ENCODE data around the gene IMPA2.

IMPA2 gene

GRCh38 chr18:12009581-12010140, 28.4 kb downstream of the IMPA2 start:
- DNase-seq = no peak

GRCh38 chr18:12010187-12010802, 29.0 kb downstream of the IMPA2 start:
- DNase-seq = no peak

DNA sequence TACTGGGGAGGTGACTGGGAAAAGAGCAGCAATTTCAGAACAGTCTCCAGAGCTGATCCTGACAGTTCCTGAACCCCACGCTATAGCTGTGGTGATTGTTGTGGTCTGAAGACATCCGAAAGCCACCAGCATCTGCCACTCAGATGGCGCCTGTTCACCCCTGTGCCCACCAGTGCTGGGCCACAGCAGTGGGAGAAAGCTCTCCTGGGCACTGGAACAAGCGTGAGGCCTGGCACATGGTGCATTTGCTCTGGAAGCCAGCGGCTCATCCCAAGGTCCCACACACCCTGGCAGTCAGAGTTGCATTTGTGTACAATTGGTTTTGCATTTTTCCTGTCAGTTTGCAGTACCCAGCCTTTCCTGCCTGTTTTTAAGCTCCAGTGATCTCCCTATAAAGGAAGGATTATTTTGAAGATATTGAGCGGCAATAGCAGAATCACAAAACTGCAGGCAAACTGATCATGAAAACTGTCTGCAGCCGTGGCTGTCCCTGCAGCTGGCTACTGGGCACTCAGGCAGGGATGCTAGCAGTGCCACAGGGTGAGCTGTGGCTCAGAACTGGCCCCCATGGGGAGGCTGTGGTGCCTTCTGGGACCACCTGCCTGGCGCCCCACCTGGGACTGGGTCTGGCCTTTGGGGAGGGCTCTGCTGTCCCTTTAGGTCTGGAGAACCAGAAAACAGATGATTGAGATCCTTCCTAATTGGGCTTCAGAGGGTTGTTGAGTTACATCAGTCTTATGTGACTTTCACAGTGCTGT, 30.1 kb downstream of the IMPA2 start:
- no peak for DNase-seq

DNA sequence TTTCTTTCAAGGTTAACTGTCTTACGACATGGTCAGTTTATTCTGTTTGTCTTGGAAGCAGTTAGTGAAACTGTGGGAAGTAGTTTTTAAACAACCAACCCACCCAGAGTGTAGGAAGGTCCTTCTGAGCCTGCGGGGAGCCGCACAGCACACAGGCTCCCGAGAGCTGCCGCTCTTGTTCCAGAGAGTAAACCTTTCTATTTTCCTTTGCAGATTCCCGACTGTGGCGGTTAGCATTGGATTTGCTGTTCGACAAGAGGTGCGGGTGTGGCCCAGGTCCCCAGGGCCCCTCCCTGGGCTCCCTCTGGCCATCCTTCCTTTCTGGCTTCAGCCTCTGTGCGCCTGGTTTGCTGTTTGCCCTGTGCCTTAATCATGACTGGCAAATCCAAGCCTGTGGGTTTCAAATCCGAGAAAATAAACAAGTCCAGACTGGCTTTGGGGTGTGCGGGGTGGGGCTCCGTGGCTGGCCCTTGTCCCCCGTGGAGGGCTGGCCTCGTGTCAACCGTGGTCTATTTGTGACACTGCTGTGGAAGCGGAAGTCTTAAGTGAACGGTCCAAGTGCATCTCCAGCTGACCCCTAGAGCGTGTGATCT, 30.7 kb downstream of the IMPA2 start:
- no peak for DNase-seq

- no peak for DNase-seq
Observed at GRCh38 chr18:12012697-12013096, 31.4 kb downstream of the IMPA2 start.

DNA sequence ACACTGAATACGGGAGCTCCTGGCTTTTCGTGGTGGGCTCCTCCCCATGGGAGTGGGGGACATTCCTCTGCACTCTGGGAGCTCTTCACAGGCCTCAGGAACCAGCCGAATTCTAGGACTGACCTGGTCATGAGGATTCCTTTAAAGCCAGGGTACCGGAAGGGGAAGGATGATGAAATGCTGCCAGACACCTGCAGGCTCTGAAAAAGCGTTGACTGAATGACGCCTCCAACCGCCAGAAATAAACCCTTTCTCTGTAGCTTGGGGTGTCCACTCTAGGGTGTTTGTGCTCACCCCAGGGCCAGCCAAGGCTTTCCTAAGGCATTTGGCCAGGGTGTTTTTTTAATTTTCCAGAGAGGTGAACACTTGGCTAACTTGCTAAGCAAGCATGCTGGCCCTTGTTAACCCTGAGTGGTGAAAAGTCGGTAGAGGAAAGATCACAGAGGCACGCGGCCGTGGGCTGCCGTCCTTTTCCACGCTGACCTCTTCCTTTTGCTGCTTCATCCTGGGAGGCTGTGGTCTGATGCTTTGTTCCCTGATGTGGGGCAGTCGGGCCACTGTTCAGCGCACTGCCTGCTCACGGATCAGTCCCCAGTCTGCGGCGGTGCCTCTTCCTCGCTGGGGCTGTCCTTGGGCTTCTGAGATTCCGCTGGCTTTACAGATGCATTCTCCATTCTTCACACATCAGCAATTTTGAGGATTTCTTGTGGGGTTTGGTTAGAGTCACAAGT, 32.0 kb downstream of the IMPA2 start:
- DNase-seq = no peak

GRCh38 chr18:12014086-12014485, 32.8 kb downstream of the IMPA2 start:
- no peak for DNase-seq

DNA sequence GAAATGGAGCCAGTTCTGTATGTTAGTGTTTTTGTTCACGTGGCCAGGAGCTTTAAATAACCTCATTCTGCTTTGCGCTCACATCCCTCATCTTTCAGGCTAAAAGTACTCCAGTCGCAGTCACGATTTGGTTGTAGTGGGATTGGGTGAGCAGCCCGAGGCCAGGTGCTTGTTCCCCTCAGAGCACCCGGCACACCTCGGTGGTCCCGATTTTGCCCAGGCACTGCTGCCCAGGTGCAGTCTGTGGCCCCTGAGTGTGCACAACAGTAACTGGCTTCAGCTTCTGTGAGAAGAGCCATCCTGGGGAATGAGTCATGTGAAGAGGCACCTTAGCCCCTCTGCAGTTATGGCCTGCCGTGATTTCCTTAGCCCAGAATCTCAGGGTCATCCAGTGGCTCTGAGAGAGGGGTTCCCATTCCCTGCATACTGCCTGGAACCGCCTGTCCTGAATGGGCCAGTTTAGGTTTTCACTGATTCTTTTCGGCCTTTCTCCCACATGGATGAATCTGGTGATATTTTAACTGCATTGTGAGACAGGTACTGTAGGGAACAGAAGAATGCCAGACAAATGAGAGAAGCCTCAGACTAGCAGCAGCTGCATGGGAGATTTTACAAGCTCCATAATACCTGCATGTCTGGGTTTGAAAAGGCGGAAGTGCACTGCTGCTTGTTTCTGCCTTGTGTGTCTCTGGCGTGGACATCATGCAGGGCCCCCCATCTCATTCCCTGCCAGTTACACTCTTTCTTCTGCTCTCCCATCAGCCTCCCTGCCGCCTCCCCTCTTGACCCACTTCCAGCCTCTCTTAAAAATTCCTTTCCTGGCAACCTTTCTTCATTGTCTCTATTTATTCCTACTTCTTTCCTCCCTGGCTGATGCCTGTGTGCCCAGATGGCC, 33.5 kb downstream of the IMPA2 start:
- DNase-seq = no peak

DNA sequence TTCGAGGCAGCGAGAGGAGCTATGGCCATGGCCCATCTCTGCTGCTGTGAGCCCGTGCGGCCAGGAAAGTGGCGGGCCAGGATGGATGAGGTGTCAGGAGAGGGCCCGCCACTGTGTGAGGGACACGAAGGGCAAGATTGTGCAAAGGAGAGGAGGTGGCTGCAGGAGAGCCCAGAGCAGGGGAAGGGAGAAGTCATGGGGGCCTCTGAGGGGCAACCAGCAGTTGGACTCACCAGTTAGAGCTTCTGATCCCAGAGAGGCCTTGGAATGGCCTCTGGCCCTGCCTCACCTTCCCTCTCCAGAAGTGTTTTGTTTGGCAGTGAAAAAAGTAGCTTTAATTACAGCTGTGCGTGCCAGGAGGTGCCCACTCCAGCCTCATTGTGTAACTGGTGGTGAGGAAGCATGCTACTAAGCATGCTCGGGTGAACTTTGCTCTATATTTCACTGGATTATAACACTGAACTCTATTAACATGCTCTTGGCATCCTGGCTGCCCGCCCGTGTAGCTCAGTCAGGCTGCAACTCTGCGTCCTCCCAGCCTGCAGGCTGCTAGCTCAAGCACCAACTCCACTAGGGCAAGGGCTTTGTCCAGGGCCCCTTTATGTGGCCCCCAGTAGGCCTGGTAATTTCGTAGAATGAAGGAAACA, 34.2 kb downstream of the IMPA2 start:
- DNase-seq = no peak

GRCh38 chr18:12017081-12017480, 35.8 kb downstream of the IMPA2 start:
- DNase-seq = no peak

DNA sequence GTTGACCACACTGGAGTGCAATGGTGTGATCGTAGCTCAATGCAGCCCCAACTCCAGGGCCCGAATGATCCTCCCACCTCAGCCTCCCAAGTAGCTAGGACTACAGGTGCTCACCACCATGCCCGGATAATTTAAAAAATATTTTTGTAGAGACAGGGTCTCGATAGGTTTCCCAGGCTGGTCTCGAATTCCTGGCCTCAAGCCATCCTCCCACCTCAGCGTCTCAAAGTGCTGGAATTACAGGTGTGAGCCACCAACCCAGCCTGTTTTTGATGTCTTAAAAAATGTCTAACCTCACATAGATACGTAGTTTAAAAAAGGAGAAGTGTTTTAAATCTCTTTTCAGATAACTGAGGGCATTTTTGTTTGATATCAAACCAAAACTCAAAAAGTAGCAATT, 37.6 kb downstream of the IMPA2 start:
- no peak for DNase-seq

DNA sequence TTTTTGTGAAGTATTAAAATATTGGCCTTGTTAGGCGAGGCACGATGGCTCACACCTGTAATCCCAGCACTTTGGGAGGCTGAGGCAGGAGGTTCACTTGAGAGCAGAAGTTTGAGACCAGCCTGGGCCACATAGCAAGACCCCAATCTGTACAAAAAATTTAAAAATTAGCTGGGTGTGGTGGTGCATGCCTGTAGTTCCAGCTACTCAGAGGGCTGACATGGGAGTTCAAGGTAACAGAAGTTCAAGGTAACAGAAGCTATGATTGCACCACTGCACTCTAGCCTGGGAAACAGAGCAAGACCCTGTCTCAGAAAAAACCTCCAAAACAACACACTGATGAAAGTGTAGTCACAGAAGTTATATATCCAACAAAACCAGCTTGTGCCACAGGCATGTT, 39.8 kb downstream of the IMPA2 start:
- DNase-seq = no peak

- no peak for DNase-seq
Observed at GRCh38 chr18:12021596-12021995, 40.3 kb downstream of the IMPA2 start.

GRCh38 chr18:12023375-12023774, 42.1 kb downstream of the IMPA2 start:
- DNase-seq = no peak

GRCh38 chr18:12026562-12026961, 45.3 kb downstream of the IMPA2 start:
- DNase-seq = no peak

DNA sequence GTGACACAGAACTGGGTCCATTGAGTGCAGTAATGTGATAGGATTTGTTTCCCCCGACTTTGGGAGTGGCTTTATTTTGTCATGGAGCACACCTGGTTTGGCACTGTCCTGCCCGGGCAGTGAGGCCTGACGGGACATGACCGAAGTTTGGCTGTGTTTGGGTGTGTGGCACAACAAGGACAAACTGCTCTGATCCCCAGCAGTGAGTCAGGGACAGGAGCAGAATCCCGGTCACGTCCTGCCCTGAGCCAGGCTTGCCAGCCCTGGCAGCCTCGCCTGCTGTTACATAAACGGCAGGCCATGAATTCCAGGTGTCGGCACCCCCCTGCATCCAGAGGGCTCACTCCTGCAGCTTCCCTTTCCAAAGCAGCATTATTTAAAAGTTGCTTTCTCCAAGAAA, 45.7 kb downstream of the IMPA2 start:
- no peak for DNase-seq

DNA sequence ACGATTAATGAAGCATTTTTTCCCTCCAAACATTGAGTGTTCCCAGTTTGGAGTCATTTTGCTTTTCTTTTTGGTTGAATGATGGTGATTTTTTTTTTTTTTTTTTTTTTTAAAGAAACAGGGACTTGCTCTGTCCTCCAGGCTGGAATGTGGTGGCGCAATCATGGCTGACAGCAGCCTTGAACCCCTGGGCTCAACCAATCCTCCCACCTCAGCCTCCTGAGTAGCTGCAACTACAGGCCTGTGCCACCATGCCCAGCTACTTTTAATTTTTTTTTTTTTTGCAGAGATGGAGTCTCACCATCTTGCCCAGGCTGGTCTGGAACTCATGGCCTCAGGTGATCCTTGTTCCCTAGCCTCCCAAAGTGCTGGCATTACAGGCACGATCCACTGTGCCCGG, 46.2 kb downstream of the IMPA2 start:
- DNase-seq = no peak

DNA sequence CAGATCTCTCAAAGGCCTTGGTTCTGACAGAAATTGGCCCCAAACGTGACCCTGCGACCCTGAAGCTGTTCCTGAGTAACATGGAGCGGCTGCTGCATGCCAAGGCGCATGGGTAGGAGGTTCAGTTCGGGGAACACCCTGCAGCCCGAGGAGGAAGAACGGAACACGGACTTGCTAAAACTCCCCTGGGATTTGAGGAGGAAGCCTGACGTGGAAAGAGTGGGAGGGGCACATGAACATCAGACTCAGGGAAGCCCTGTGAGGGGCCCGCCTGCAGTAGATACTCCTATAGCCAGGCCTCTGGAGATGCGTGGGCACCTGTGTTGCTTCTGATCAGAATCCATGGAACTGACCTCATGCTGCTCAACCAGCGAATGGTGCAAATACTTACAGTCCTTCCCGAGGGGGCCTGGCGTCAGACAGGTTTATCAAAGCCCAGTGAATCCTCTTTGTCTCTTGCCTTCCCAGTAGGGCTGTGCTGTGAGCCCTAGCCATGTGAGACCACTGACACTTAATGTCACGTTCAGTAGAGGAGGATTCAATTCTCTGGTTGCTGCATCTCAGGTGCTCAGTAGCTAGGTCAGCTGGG, 46.8 kb downstream of the IMPA2 start:
- no peak for DNase-seq

- DNase-seq = no peak
Observed at GRCh38 chr18:12028674-12029073, 47.4 kb downstream of the IMPA2 start.

DNA sequence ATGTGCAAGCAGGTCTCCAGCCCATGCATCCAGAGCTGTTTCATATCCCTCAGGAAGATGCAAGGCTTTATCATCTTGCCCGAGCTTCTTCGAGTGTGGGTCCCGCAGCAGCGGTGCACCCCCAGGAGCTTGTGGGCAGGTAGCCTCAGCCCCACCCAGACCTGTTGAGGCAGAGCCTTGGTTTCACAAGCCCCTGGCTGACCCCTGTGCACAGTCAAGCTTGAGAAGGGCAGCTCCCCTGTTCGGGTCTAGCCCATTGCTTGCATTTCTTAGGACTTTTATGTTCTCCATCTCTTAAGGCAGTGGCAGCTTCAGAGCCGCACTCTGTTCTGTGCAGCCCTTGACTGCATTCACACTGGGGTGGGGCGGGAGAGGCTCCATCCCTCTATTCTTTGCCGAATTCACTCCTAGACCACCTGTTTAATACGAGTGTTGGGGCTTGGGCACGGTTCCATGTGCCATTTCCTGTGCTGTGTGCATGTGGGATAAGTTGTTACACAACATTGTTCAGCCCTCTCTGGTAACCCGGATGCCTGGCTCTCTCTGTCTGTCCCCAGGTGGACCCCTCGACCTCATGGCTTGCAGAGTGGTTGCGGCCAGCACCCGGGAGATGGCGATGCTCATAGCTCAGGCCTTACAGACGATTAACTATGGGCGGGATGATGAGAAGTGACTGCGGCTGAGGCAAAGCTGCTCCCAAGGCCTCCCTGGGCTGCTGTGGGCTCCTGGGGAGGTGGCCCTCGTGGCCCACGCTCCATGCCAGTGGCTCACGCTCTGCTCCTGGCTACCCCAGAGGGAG, 48.7 kb downstream of the IMPA2 start:
- no peak for DNase-seq

DNA sequence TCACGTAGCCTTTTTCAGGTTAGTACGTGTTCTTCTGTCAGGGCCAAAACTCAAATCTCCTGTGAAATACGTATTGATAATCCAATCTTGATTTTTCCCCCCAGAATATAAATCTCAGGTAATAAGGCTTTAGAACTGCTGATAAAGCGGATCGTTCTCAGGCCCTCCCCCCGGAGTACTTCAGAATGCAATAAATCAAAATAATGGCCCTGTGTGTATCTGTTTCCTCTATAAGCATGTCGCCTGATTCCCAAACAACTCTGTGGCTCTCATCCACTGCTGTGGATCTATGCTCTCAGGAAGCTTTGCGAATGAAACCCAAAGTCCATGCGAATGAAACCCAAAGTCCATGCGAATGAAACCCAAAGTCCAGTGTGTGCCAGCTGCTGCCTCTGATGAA, 49.4 kb downstream of the IMPA2 start:
- DNase-seq = no peak

Measured in AML-193 (cell line).